A549 (cell line): Measurements from ENCODE around the gene SERPINB2.

Source experiments
- EP300 ChIP-seq, 2 experiments: fragments of >200 bp; sonication (Bioruptor Twin); formaldehyde crosslinking; IDR thresholded peaks; 2 replicates in 1 of 2; 3 replicates in 1 of 2; pipeline ENCODE4 v1.6.1; 2016 to 2017
- GATA3 ChIP-seq: IDR thresholded peaks from 2 replicates; pipeline ENCODE4 v1.6.1; 2012; ENCODE audit warnings: borderline replicate concordance
- HDAC2 ChIP-seq: fragments of 200-600 bp; sonication (generic); IDR thresholded peaks from 2 replicates; pipeline ENCODE4 v1.6.1; 2016
- MAFK ChIP-seq: fragments of 450-650 bp; IDR thresholded peaks from 2 replicates; pipeline ENCODE4 v1.6.1; 2014; ENCODE audit not compliant: partially characterized antibody
- SMC3 ChIP-seq: fragments of >200 bp; sonication (Bioruptor Twin); formaldehyde crosslinking; IDR thresholded peaks from 3 replicates; pipeline ENCODE4 v1.6.1; 2018; ENCODE audit warnings: inconsistent platforms
- TF ChIP-seq, protein P1 (sequence below): fragments of >200 bp; sonication (Bioruptor Twin); formaldehyde crosslinking; IDR thresholded peaks from 3 replicates; pipeline ENCODE4 v1.5.1; 2016

- TF ChIP-seq HDAC2 = no peak
- TF ChIP-seq SMC3 = no peak
- TF ChIP-seq, protein P1, sequence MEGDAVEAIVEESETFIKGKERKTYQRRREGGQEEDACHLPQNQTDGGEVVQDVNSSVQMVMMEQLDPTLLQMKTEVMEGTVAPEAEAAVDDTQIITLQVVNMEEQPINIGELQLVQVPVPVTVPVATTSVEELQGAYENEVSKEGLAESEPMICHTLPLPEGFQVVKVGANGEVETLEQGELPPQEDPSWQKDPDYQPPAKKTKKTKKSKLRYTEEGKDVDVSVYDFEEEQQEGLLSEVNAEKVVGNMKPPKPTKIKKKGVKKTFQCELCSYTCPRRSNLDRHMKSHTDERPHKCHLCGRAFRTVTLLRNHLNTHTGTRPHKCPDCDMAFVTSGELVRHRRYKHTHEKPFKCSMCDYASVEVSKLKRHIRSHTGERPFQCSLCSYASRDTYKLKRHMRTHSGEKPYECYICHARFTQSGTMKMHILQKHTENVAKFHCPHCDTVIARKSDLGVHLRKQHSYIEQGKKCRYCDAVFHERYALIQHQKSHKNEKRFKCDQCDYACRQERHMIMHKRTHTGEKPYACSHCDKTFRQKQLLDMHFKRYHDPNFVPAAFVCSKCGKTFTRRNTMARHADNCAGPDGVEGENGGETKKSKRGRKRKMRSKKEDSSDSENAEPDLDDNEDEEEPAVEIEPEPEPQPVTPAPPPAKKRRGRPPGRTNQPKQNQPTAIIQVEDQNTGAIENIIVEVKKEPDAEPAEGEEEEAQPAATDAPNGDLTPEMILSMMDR = no peak
- no peak for TF ChIP-seq MAFK
- TF ChIP-seq EP300 (IDR thresholded peaks at IDR 0.05) = no peak
- no peak for TF ChIP-seq GATA3
Measured at GRCh38 chr18:63892566-63892965, 5.1 kb downstream of the SERPINB2 start.
